Activated CD8-positive, alpha-beta memory T cell treated with anti-CD3 and anti-CD28 coated beads for 4 hours (primary cell): ENCODE results near the gene HOMEZ.
"Not testable (repeated sequence)": the region's sequence is repeated elsewhere in the genome, so short reads cannot be mapped to it uniquely, and the experiment has no call there.

ENCODE experiments used
- DNase-seq, 2 donors: peaks; one replicate each; pipeline ENCODE4 v3.0.0-alpha.2; 2020; ENCODE audit warnings: low read depth in 2 of 2

Gene HOMEZ

DNA sequence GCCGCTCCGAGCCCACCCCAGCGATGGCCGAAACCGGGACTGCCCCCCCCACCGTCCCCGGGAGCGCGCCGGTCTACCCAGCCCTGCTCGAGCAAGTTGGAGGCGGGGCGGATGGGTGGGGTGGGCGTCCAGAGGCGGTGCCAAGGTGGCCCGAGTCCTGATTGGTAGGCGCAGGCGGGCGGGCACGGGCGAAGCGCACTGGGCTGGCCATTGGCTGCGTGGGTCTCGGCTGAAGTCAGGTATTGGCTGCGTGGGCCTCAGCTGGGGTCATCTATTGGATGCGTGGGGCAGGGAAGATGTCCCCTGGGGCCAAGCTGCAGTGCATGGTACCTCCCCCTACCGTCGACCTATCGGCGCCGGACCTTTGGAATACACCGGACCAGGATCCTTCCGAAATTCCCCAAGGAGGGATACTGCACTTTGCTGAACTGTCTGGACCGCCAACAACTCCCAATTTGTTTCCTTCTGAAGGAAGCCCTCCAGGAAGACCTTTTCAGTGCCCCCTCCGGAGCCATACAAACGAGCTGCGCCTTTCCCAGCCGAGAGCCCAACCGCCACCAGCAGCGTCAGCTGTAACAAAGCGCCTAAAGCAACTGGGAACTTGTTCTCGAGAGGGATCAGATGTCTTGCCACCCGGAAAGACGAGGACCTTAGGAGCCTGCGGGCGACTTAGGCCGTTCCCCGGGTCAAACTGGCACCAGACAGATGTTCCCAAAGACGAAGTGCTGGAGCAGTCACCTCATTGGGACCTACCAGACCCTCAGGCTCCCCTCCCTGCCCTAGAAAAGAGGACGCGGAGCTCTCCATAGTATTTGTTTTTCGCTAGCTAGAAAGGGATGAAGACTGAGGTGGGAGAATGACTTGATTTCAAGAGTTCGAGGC, at the start of gene HOMEZ:
HOMEZ (minus strand) TSS at position 113 of the 882 bp plus-strand sequence. CDS start 180 bp downstream, outside the sequence.
- DNase-seq = peak; percentile 94 to 95

GRCh38 chr14:23335623-23336022, 49.7 kb upstream of the HOMEZ start:
- no peak for DNase-seq

DNA sequence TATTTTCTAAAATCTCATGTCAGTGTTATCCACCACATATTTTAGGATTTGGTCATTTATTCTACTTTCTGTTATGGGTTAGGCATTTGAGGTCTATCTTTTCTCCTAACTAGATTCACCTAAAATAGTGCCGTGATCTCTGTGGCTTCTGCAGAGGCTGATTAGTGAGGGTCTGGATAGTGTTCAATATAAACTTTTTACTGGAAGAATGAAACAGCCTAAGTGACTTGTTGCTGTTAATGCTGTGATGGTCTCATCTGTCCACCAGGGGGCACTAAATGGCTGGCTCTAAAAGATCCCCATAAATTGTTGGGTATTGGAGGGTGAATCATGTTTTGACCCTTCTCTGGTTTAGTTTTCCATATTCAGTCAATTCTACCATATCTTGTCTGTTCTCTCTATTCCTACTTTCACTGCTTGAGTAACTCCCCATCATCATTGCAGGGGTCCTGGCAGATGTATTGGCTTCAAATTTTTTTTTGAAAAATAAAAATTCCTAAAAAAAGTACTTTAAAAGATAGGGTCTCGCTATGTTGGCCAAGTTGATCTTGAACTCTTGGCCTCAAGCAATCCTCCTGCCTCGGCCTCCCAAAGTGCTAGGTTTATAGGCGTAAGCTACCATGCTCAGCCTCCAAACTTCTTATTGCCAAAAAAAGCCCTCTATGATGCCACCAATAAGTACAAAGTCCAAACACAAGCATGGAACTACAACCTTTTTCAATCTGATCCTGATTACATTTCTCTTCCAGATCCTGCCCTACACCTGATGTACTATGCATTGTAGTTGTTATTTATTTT, 42.2 kb upstream of the HOMEZ start:
- peak; percentile 30 to 48 for DNase-seq

GRCh38 chr14:23326491-23327332, 40.8 kb upstream of the HOMEZ start:
- no peak for DNase-seq

DNA sequence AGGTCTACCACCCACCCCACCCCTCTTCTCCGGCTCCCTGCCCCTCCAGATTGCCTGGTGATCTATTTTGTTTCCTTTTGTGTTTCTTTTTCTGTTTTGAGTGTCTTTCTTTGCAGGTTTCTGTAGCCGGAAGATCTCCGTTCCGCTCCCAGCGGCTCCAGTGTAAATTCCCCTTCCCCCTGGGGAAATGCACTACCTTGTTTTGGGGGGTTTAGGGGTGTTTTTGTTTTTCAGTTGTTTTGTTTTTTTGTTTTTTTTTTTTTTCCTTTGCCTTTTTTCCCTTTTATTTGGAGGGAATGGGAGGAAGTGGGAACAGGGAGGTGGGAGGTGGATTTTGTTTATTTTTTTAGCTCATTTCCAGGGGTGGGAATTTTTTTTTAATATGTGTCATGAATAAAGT, 39.8 kb upstream of the HOMEZ start:
- DNase-seq = not testable (repeated sequence)

- DNase-seq = no peak
Measured at GRCh38 chr14:23324993-23325392, 39.1 kb upstream of the HOMEZ start.

DNA sequence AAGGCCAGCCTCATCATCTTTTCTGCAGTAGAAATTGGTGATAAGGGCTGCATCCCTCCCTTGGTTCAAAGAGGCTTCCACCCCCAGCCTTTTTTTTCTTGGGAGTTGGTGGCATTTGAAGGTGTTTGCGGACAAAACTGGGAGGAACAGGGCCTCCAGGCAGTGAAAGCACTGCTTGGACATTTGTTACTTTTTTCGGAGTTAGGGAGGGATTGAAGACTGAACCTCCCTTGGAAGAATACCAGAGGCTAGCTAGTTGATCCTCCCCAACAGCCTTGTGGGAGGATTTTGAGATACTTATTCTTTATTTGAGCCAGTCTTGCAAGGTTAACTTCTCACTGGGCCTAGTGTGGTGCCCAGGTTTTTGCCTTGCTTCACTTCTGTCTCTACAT, 38.5 kb upstream of the HOMEZ start:
- no peak for DNase-seq

GRCh38 chr14:23323838-23324454, 38.0 kb upstream of the HOMEZ start:
- no peak for DNase-seq

DNA sequence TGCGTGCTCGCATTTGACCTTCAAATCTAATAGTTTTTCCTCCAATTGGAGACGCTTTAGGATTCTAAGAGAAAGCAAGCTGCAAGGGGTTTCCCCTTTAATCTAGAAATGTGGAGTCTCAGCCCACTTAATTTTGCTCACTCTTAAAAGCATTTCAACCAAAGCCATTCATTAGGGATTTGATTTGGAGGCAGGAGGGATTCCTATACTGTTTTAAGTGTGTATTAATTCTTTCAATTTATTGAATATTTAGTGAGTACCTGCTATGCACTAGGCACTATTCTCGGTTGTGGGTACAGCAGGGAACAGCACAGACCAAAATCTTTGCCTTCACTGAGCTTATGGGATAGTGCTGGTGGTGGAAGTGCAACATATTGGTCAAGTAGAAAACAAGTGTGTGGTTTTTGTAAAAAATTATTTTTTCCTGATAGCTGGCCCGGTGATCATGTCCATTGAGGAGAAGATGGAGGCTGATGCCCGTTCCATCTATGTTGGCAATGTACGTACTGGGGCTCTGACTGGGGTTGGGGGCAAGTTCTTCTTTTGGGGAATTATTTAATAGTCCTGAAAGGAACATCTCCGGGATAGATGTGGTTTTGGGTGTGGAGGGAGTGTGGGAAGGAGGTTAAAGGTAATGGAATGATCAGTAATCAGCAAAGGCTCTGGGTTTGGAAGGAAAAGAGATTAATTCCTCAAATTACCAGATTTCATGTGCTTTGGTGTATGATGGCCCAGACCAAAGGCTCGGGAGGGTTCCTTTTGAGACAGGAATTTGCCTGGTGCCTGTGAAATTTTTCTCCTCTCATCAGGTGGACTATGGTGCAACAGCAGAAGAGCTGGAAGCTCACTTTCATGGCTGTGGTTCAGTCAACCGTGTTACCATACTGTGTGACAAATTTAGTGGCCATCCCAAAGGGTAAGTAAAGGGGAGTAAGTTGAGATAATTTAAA, 36.9 kb upstream of the HOMEZ start:
- no peak for DNase-seq

DNA sequence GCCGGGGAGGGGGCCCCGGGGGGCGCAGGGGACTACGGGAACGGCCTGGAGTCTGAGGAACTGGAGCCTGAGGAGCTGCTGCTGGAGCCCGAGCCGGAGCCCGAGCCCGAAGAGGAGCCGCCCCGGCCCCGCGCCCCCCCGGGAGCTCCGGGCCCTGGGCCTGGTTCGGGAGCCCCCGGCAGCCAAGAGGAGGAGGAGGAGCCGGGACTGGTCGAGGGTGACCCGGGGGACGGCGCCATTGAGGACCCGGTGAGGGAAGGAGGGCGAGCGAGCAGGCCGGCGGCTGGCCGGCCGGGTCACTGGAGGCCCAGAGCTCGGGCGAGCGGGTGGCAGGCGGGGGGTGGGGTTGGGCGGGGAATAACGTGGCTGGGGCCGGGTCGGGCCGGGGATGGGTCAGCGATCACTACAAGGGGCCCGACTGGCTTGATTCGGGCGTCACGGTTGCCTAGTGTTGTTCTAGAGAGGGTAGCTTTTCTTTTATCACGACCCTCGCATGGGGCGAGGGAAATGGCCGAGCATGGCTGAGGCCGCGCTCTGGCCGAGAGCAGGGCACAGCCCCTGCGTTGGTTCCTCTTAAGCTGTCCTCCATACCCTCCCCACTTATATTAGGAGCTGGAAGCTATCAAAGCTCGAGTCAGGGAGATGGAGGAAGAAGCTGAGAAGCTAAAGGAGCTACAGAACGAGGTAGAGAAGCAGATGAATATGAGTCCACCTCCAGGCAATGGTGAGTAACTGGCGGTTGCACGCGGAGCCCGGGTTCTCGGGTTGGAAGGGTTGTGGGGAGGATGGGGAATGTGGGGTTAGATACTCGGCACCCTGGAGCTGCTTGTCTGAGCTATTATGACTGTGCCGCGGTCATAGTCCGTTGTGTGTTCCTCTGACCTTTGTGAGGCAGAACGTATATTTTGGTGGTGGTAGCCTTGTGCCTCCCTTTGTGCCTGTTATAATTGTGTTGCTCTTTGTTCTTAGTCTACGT, 35.9 kb upstream of the HOMEZ start:
- peak; percentile 18 to 34 for DNase-seq

- DNase-seq = peak; percentile 94 to 97
Measured at GRCh38 chr14:23320584-23321571, 34.9 kb upstream of the HOMEZ start, which contains the start of gene PABPN1. Gene PABPN1 (plus strand): TSS chr14:23321457. CDS start chr14:23321470, 13 bp downstream.

DNA sequence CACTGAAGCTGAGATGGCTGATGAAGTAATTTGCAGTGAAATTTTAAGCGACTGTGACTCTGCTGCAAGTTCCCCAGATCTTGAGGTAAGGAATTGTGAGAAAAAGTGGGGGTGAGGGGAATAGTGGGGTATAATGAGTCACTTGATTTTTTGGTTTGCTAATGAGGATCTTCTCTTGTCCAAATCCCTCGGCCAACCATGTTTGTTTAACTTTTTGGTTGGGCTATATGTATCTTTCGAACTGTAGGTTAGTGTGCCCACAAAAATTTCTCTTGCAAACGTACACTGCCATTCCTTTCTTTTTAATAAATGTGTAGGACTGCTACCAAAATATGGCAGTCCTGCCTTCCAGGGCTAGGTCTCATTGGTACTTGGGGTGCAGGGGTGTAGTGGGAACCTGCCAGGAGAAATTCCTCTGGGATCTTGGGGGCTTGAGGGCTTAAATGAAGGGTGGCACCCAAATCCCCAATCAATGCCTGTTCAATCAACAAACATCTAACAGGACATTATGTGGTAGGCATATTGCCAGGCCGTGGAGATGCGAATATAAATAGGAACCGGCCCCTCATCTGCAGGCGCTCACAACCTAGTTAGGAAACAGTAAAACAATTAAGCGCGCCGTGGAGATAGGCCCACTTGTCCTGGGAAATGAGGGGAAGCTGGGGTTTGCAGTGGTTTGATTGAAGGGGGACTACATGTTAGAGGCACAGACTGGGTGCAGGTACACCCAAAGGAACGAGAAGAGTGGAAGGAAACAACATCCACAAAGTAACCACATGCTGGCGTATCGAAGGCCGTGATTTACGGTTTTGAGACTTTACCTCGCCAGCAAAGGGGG, 34.0 kb upstream of the HOMEZ start:
- no peak for DNase-seq

GRCh38 chr14:23316300-23316699, 30.4 kb upstream of the HOMEZ start:
- DNase-seq = no peak

GRCh38 chr14:23310546-23310945, 24.6 kb upstream of the HOMEZ start:
- DNase-seq = no peak

- DNase-seq = no peak
Measured at GRCh38 chr14:23308721-23309445, 23.0 kb upstream of the HOMEZ start.
